ENCODE measurements around the gene SMG1. TPM values are rescaled to one million over a fixed set of nuclear protein-coding genes. Genes with fewer than 3 reads are reported as not detected.

The SMG1 gene
- total RNA-seq, 1 experiment from 2014 or later: 72.7 TPM

- H3K36me3 ChIP-seq (ENCODE audit: control insufficient read depth in 1 of 2, insufficient read depth in 2 of 2, low read length in 2 of 2): peaks cover 72 to 89% of the 10 kb centered on the region in 2 experiments
- H3K4me3 ChIP-seq (replicated peaks in 1 of 2; ENCODE audit: low read depth in 1 of 2, low read length in 2 of 2): no peak overlapping the region
- ChIA-PET CTCF (no interaction called here), POLR2A (no interaction called here), RAD21 (ENCODE audit: low non-redundant PET in 1 of 2, low total read pairs in 2 of 2, uncharacterized antibody in 2 of 2, unreplicated experiment in 2 of 2) (no interaction called here)
- H3K9me2 ChIP-seq (ENCODE audit: insufficient read depth): no peaks in the 10 kb centered on the region
- H3K9ac ChIP-seq (ENCODE audit: low read length): no peak overlapping the region
- 0 out of 2 replicates have a peak, but pooled peaks cover 4% of the 10 kb centered on the region for H3K79me2 ChIP-seq (ENCODE audit: insufficient read depth, low read length)
- no TSS peak for BruUV-seq (replicated peaks)
- no peak overlapping the region for H2AFZ ChIP-seq (ENCODE audit: low read depth, low read length, poor library complexity, severe bottlenecking)
- intact Hi-C loops (cut with micrococcal nuclease): no loop called here
- no peak for DNase-seq (ENCODE audit: low read depth, low spot score)
- no peaks in the 10 kb centered on the region for H3K27me3 ChIP-seq (ENCODE audit: insufficient read depth, low read length)
- no peaks in the 10 kb centered on the region for H3K9me3 ChIP-seq (ENCODE audit: control insufficient read depth in 1 of 2, insufficient read depth in 1 of 2, low read depth in 1 of 2, low read length in 2 of 2)
- H3K27ac ChIP-seq (ENCODE audit: low read depth, low read length): no peak overlapping the region
- H4K20me1 ChIP-seq (ENCODE audit: insufficient read depth): no peaks in the 10 kb centered on the region; the same call in 1 of the 2 replicates
- no peak for ATAC-seq
- no peak overlapping the region for H3K4me2 ChIP-seq (ENCODE audit: low read length)
- no peaks in the 10 kb centered on the region for H3K4me1 ChIP-seq (ENCODE audit: control insufficient read depth in 1 of 2, insufficient read depth in 2 of 2, low read length in 2 of 2)
- TF ChIP-seq RAD21 (IDR thresholded peaks at IDR 0.05; ENCODE audit: low read depth) (no peak), SIN3A (IDR thresholded peaks at IDR 0.05; ENCODE audit: low read depth) (no peak), JUND (IDR thresholded peaks at IDR 0.05) (no peak), REST (IDR thresholded peaks at IDR 0.05; ENCODE audit: low read depth) (no peak), ELF1 (IDR thresholded peaks at IDR 0.05; ENCODE audit: borderline replicate concordance, low read depth) (no peak), POLR2AphosphoS5 (IDR thresholded peaks at IDR 0.05; ENCODE audit: low read depth, low read length) (no peak), CEBPB (IDR thresholded peaks at IDR 0.05; ENCODE audit: low read depth) (no peak), SRF (IDR thresholded peaks at IDR 0.05; ENCODE audit: low read depth) (no peak), TCF7L2 (IDR thresholded peaks at IDR 0.05; ENCODE audit: borderline replicate concordance, extremely low read depth, insufficient read depth, insufficient read length) (no peak), ZFX (IDR thresholded peaks at IDR 0.05) (no peak), FOSL1 (IDR thresholded peaks at IDR 0.05; ENCODE audit: low read depth) (no peak), CBX3 (IDR thresholded peaks at IDR 0.05; ENCODE audit: low read depth) (no peak), ATF3 (IDR thresholded peaks at IDR 0.05) (no peak), ZBTB33 (IDR thresholded peaks at IDR 0.05; ENCODE audit: extremely low read depth, insufficient replicate concordance, low read length) (no peak), POLR2A (IDR thresholded peaks at IDR 0.05; ENCODE audit: borderline replicate concordance, extremely low read depth, insufficient read depth, insufficient read length) (no peak), EZH2 (IDR thresholded peaks at IDR 0.05) (no peak), YY1 (IDR thresholded peaks at IDR 0.05; ENCODE audit: extremely low read depth, insufficient replicate concordance, low read depth, low read length) (no peak), SP1 (IDR thresholded peaks at IDR 0.05; ENCODE audit: low read depth) (no peak), EGR1 (IDR thresholded peaks at IDR 0.05; ENCODE audit: low read depth) (no peak)
Measured at GRCh38 chr16:18836702-18837101, 89.5 kb downstream of the SMG1 start.

Data from HCT116 (cell line).